ENCODE data around the gene MISP.
"Not testable (repeated sequence)": the region's sequence is repeated elsewhere in the genome, so short reads cannot be mapped to it uniquely, and the experiment has no call there.

Gene MISP

GRCh38 chr19:726993-727956 is 23.6 kb upstream of the MISP start:
- no peak for DNase-seq

DNA sequence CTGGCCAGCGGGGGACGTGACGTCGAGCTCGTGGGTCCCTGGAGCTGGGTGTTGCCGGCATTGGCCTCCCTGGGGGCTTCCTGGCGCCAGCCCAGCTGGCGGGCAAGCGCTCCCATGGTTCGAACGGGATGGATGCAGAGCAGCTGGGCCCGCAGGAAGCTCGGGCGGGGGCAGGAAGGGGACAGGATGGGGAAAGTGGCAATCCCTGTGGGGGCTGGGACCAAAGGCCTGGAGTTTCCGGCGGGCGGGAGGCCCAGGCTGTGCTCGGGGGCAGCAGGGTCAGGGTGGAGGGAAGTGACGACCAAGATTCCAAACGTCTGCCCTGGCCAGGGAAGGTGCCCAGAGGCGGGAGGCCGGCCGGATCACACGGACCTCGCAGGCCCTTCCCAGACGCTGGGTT is 22.9 kb upstream of the MISP start:
- no peak for DNase-seq

DNA sequence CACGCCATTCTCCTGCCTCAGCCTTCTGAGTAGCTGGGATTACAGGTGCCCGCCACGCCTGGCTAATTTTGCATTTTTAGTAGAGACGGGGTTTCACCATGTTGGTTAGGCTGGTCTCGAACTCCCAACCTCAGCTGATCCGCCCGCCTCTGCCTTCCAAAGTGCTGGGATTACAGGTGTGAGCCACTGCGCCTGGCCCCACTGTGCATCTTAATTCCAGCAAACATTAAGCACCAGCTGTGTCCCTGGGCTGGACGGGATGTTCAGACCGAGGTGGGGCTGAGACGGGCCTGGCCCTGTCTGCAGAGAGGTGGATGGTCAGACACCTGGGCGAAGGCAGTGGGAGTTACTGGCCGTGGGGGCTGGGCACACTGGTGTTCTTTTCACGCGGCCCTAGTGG is 21.3 kb upstream of the MISP start:
- not testable (repeated sequence) for DNase-seq

DNA sequence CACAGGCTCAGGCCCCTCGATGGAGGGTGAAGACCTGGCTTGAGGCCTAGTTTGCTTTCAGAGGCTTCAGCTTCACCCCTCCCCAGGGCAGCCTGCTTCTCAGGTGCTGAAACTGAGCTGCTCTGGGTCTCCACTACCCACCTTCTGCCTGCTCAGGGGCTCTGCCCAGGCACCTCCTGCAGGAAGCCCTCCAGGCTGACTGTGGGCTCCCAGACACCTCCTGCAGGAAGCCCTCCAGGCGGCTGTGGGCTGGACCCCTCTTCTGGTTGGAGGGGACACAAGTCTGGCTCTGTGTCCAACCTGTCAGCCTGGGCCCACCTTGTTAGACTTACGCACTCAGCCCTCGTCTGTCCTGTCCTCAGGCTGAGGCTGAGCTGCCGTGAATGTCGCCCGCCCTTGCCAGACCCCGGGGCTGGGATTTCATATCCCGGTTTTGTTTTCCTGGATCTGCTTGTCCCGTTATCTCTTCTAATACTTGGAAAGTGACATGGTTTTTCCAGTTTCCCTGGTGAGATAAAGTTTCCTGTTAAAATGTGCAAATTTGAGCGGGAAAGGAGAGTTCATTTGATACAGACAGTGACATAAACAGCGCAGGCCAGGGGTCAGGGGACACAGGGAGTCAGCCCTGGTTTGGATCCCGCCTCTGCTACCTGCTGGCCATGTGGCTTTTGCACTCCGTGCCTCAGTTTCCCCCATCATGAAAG is 20.8 kb upstream of the MISP start:
- no peak for DNase-seq

DNA sequence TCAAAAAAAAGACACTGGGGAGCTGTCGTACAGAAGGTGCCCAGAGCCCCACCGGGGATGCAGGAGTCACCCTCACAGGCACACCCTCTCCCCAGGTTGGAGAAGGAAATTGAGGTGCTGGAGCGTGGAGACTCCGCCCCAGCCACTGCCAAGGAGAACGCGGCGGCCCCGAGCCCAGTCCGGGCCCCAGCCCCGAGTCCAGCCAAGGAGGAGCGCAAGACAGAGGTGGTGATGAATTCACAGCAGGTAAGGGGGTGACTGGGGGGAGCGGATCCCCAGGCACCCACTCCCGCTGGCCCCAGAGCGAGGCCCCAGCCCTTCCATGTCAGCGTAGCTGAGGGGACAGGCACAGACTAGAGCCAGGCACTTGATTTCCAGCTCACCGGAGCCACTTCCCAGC is 19.9 kb upstream of the MISP start:
- DNase-seq: no peak

DNA sequence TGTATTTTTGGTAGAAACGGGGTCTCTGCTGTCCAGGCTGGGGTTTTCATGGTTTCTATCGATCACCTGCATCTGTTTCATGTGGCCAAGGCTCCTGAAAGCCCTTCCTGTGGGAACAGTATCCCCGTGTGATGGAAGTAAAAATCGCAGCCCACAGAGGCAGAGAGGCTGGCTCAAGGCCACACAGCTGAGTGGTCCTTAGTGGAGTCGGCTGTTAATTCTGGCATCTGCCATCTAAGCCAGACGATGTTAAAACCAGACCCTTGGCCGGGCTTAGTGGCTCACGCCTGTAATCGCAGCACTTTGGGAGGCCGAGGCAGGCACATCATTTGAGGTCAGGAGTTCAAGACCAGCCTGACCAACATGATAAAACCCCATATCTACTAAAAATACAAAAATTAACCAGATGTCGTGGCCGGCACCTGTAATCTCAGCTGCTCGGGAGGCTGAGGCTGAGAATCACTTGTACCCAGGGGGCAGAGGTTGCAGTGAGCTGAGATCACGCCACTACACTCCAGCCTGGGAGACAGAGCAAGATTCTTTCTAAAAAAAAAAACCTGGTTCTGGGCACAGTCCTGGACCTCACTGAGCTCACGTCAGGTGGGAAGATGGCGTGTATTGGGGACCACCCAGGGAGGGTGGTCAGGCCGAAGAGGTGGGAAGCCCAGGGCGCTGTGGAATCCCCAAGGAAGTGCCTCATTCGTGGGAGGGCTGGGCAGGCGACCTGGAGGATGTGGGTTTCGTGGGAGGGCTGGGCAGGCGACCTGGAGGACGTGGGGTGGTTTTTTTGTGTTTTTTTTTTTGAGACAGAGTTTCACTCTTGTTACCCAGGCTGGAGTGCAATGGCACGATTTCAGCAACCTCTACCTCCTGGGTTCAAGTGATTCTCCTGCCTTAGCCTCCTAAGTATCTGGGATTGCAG is 18.5 kb upstream of the MISP start:
- no peak for DNase-seq

DNA sequence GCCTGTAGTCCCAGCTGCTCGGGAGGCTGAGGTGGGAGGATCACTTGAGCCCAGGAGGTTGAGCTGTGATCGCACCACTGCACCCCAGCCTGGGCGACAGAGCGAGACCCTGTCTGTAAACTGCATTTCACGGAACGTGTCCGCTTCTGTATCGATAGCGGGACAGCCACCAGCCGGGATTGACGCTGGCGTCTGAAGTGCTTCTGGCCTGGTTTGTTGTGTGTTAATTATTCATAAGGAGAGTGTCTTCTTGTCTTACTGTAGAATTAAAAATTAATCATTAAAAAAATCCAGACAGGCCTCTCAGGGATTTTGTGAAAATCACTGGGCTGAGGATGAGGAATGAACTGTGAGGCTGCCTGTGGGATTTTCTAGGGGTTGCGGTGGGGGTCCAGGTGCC is 16.2 kb upstream of the MISP start:
- DNase-seq: no peak

GRCh38 chr19:736125-736524 is 14.8 kb upstream of the MISP start:
- DNase-seq: no peak

GRCh38 chr19:737591-738093 is 13.3 kb upstream of the MISP start:
- DNase-seq: no peak

- DNase-seq: no peak
Measured at GRCh38 chr19:738509-739128, 12.3 kb upstream of the MISP start.

- DNase-seq: no peak
Measured at GRCh38 chr19:739998-740715, 10.8 kb upstream of the MISP start.

DNA sequence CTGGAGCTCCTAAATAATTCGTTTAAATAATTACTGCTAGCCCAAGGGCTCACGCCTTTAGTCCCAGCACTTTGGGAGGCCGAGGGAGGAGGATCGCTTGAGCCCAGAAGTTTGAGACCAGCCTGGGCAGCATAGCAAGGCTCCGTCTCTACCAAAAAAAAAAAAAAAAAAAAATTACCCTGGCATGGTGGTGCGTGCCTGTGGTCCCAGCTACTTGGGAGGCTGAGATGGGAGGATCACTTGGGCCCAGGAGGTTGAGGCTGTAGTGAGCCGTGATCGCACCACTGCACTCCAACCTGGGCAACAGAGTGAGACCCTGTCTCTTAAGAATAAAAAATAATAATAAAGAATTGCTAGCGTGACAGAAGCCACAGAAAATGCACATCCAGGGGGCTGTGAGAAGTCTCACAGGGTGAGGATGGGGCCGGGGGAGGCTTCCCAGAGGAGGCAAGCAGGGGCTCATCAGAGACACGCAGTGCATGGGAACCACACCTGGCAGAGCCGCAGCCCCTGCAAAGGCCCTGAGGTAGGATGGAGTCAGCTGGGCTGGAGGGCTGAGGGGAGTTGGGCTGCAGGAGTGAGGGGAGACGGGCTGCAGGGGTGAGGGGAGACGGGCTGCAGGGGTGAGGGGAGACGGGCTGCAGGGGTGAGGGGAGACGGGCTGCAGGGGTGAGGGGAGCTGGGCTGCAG is 10.0 kb upstream of the MISP start:
- not testable (repeated sequence) for DNase-seq

- DNase-seq: no peak
Measured at GRCh38 chr19:741506-742131, 9.3 kb upstream of the MISP start.

GRCh38 chr19:742540-743075 is 8.3 kb upstream of the MISP start:
- DNase-seq: no peak

GRCh38 chr19:743168-743687 is 7.7 kb upstream of the MISP start:
- DNase-seq: no peak

DNA sequence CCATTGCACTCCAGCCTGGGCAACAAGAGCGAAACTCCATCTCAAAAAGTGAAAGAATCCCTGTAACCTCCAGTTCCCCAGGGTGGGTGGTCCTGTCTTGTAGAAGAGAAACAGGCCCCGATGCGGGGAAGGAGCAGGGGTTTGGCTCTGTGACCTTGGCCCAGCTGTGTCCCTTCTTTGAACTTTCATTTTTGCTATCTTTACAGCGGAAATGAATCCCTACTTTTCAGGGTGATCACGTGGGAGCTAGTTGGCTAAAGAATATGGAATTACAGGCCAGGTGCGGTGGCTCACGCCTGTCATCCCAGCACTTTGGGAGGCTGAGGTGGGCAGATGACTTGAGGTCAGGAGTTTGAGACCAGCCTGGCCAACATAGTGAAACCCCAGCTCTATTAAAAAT is 5.8 kb upstream of the MISP start:
- DNase-seq: not testable (repeated sequence)

DNA sequence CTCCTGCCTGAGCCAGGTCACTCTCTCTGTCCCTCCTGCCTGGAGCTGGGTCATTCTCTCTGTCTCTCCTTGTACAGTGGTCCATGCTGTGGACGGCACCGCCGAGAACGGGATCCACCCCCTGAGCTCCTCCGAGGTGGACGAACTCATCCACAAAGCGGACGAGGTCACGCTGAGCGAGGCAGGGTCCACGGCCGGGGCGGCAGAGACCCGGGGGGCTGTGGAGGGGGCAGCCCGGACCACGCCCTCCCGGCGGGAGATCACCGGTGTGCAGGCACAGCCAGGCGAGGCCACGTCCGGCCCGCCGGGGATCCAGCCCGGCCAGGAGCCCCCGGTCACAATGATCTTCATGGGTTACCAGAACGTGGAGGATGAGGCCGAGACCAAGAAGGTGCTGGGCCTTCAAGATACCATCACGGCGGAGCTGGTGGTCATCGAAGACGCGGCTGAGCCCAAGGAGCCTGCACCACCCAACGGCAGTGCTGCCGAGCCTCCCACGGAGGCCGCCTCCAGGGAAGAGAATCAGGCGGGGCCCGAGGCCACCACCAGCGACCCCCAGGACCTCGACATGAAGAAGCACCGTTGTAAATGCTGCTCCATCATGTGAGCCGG is 4.6 kb upstream of the MISP start:
- no peak for DNase-seq

- DNase-seq: no peak
Measured at GRCh38 chr19:746956-747355, 4.0 kb upstream of the MISP start.

DNA sequence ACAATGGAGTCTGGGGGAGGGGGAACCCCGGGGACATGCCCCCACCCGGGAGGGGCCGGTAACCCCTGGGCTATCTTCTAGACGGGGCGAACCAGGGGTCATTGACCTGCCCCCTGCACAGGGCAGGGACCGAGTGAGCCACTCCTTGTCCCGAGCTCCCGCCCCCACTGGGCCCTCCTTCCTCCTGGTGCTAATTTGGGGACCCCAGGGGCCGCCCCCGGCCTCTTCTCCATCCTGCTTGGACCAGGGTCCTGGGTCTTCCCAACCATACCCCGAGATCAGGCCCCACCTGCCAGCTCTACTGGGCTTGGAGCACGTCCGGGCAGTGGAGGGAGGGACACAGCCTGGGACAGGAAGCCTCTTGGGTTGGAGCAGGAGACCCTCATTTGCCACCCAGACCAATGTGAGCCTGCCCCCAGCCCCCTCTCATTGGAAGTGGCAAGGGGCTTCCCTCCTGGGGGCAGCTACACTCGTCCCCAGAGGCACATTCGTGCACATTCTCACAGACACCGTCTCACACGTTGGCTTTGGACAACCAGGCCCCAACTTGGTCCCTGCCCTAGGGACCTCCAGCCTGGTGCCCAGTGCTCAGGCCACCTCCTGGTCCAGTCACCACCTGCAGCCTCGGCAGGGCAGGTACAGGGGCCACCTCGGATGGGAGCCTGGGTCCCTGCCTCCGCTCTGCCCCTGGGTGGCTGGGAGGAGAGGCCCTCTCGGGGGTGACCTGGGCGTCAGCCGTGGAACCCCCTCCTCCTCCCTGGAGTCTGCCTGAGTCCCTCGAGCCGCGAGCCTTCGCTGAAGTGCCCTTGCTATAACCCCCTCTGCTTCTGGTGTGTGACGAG is 3.3 kb upstream of the MISP start:
- no peak for DNase-seq
